ENCODE data around the gene DMRTC2. TPM values are rescaled to one million over a fixed set of nuclear protein-coding genes. Genes with fewer than 3 reads are reported as not detected.
A peak's percentile ranks its signal among the peaks of the same experiment; 100 is the strongest.

DMRTC2 gene
- total and polyA plus RNA-seq, 2 of the 13 experiments (the other 11 are each of a cell fraction or from before 2014, with no cell fraction given), result not detected

GRCh38 chr19:41861846-41862245 lies 17.0 kb downstream of the DMRTC2 start:
- in situ Hi-C loops (cut with HindIII; ENCODE audit: extremely low pct_ligation_motif_present, low pct_unique_long_range_greater_than_20kb), result no loop called here
- H2AFZ ChIP-seq (ENCODE audit: low read length), result no peak overlapping the region
- BruUV-seq (replicated peaks), result no TSS peak
- intact Hi-C loops (cut with micrococcal nuclease; ENCODE audit: unreplicated experiment), result no loop called here
- H4K20me1 ChIP-seq (ENCODE audit: insufficient read depth, low read length), result peaks cover 54% of the 10 kb centered on the region
- H3K79me2 ChIP-seq (ENCODE audit: insufficient read depth, low read length), result peaks cover 62% of the 10 kb centered on the region
- CTCF ChIA-PET (ENCODE audit: low intra/inter-chr PET ratio, low total read pairs), result no interaction called here
- H3K36me3 ChIP-seq (replicated peaks in 1 of 2; ENCODE audit: control insufficient read depth in 1 of 2, insufficient read depth in 2 of 2, low read length in 2 of 2), result peaks cover 25 to 53% of the 10 kb centered on the region in 2 experiments
- H3K27me3 ChIP-seq (ENCODE audit: control insufficient read depth in 1 of 2, insufficient read depth in 2 of 2, low read length in 2 of 2), result peaks cover 0 to 4% of the 10 kb centered on the region in 2 experiments; a peak in 1 of 5 replicates
- no peaks in the 10 kb centered on the region for H3K9me3 ChIP-seq (ENCODE audit: low read length)
- 79% methylated on average over 9 of the region's 9 CpGs for WGBS (ENCODE audit: low lambda C conversion rate)
- H3K4me3 ChIP-seq (replicated peaks in 1 of 3; ENCODE audit: insufficient read depth in 1 of 3, low read depth in 2 of 3, low read length in 3 of 3), result peak overlapping the region; percentile 85 to 99 (median 95)
- ATAC-seq, result no peak
- peak overlapping the region; percentile 99 for H3K9ac ChIP-seq (ENCODE audit: insufficient read depth, low read depth, low read length)
- FAIRE-seq, result no peak
- peaks cover 62% of the 10 kb centered on the region for H3K4me1 ChIP-seq (ENCODE audit: insufficient read depth, low read length)
- POLR2A ChIA-PET, result interaction anchor here (0.6 to 3.6 kb wide), 6 partner anchors 9 to 97 kb away, joined by 3 to 72 read pairs (median 16); partner anchors contain the start of gene RABAC1
- no peak overlapping the region for H3K27ac ChIP-seq (ENCODE audit: extremely low read length, insufficient read depth, low read length)
- DNase-seq (ENCODE audit: low spot score), result no peak
- TF ChIP-seq RBM22 (optimal IDR thresholded peaks at IDR 0.05; ENCODE audit: low read length) (peak; percentile 80), ZFY (CRISPR knock-in tag; IDR thresholded peaks at IDR 0.05) (no peak), POLR2A (IDR thresholded peaks at IDR 0.05; ENCODE audit: insufficient read depth in 1 of 2, low read depth in 2 of 2, low read length in 2 of 2) (peak in 1 of 2 experiments; percentile 7; a peak in 1 of 4 replicates), KMT2B (CRISPR knock-in tag; IDR thresholded peaks at IDR 0.05) (no peak), ZBTB38 (CRISPR knock-in tag; IDR thresholded peaks at IDR 0.05) (no peak)
- H3K4me2 ChIP-seq (ENCODE audit: low read depth, low read length), result peak overlapping the region; percentile 87

- 77% methylated on average over 2 of the region's 2 CpGs for WGBS (ENCODE audit: low lambda C conversion rate)
- ATAC-seq, result no peak
- peak overlapping the region in 2 of 3 experiments; percentile 95 to 99; a peak in 5 of 6 replicates for H3K4me3 ChIP-seq (replicated peaks in 1 of 3; ENCODE audit: insufficient read depth in 1 of 3, low read depth in 2 of 3, low read length in 3 of 3)
Measured at GRCh38 chr19:41862445-41862986, 17.7 kb downstream of the DMRTC2 start.

More at GRCh38 chr19:41862445-41862986, 17.7 kb downstream of the DMRTC2 start:
- no peak for DNase-seq (ENCODE audit: low spot score)
- no TSS peak for BruUV-seq (replicated peaks)
- no peak overlapping the region for H2AFZ ChIP-seq (ENCODE audit: low read length)
- no peak overlapping the region for H3K27ac ChIP-seq (ENCODE audit: extremely low read length, insufficient read depth, low read length)
- peak overlapping the region; percentile 99 for H3K9ac ChIP-seq (ENCODE audit: insufficient read depth, low read depth, low read length)
- in situ Hi-C loops (cut with HindIII; ENCODE audit: extremely low pct_ligation_motif_present, low pct_unique_long_range_greater_than_20kb) (no loop called here), intact Hi-C loops (cut with micrococcal nuclease; ENCODE audit: unreplicated experiment) (no loop called here)
- H3K4me1 ChIP-seq (ENCODE audit: insufficient read depth, low read length), result peaks cover 68% of the 10 kb centered on the region
- no peaks in the 10 kb centered on the region for H3K9me3 ChIP-seq (ENCODE audit: low read length)
- ChIA-PET POLR2A (interaction anchor here (0.6 to 2.7 kb wide), 4 partner anchors 10 to 97 kb away, joined by 3 to 18 read pairs (median 5); partner anchors contain the start of gene RABAC1), CTCF (ENCODE audit: low intra/inter-chr PET ratio, low total read pairs) (no interaction called here)
- no peak for FAIRE-seq
- peaks cover 25 to 59% of the 10 kb centered on the region in 2 experiments for H3K36me3 ChIP-seq (replicated peaks in 1 of 2; ENCODE audit: control insufficient read depth in 1 of 2, insufficient read depth in 2 of 2, low read length in 2 of 2)
- peaks cover 0 to 4% of the 10 kb centered on the region in 2 experiments; a peak in 1 of 5 replicates for H3K27me3 ChIP-seq (ENCODE audit: control insufficient read depth in 1 of 2, insufficient read depth in 2 of 2, low read length in 2 of 2)
- no peak for TF ChIP-seq RARG (CRISPR knock-in tag; IDR thresholded peaks at IDR 0.05; ENCODE audit: low read depth)
- 0 out of 2 replicates have a peak, but pooled peaks have one; percentile 9 for TF ChIP-seq RBFOX2 (IDR thresholded peaks at IDR 0.05; ENCODE audit: low read depth, low read length)
- no peak for TF ChIP-seq PAF1 (CRISPR knock-in tag; IDR thresholded peaks at IDR 0.05)
- TF ChIP-seq CBFB (CRISPR knock-in tag; IDR thresholded peaks at IDR 0.05), result no peak
- H4K20me1 ChIP-seq (ENCODE audit: insufficient read depth, low read length), result peaks cover 61% of the 10 kb centered on the region
- H3K79me2 ChIP-seq (ENCODE audit: insufficient read depth, low read length), result peaks cover 67% of the 10 kb centered on the region
- H3K4me2 ChIP-seq (ENCODE audit: low read depth, low read length), result peak overlapping the region; percentile 87
